ENCODE data around the gene PIH1D2. TPM values are rescaled to one million over a fixed set of nuclear protein-coding genes. Genes with fewer than 3 reads are reported as not detected.
"Not testable (repeated sequence)": the region's sequence is repeated elsewhere in the genome, so short reads cannot be mapped to it uniquely, and the experiment has no call there.

The PIH1D2 gene
- total RNA-seq, 1 experiment from 2014 or later, result 2.8 TPM

DNA sequence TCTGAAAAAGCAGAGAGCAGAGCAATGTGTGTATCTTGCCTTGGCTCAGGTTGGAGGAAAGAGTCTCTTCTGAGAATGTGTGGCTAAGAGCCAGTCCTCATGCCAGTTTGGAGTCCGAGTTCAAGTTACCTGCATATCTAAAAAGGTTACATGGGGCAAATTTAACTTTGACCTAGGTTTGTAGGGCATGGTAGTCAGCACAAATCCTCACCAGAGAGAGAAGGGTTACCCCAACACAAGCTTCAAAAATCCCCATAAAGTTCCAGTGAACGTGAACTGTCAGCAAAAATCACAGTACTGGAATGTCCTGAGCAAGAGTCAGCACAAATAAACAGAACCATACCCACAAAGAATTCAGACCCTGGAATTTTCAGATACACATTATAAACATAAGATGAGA, 26.6 kb upstream of the PIH1D2 start:
- Histone ChIP-seq H3K4me1 (ENCODE audit: insufficient read depth, low read length, poor library complexity, severe bottlenecking) (no peaks in the 10 kb centered on the region), H3K9me3 (ENCODE audit: low read depth, low read length, poor library complexity, severe bottlenecking) (no peaks in the 10 kb centered on the region), H3K36me3 (ENCODE audit: insufficient read depth, low read length, poor library complexity, severe bottlenecking) (peaks cover 10% of the 10 kb centered on the region), H3K4me3 (ENCODE audit: low read depth, low read length, poor library complexity, severe bottlenecking) (no peak overlapping the region), H3K27ac (ENCODE audit: low read depth, low read length, poor library complexity, severe bottlenecking) (no peak overlapping the region), H3K27me3 (replicated peaks; ENCODE audit: insufficient read depth, low read depth, low read length, poor library complexity) (no peaks in the 10 kb centered on the region)
- POLR2A ChIA-PET (ENCODE audit: low non-redundant PET), result no interaction called here
- TF ChIP-seq EZH2 (IDR thresholded peaks at IDR 0.05; ENCODE audit: borderline replicate concordance, low read depth, low read length, poor library complexity, severe bottlenecking), result no peak
- TF ChIP-seq, protein P1, sequence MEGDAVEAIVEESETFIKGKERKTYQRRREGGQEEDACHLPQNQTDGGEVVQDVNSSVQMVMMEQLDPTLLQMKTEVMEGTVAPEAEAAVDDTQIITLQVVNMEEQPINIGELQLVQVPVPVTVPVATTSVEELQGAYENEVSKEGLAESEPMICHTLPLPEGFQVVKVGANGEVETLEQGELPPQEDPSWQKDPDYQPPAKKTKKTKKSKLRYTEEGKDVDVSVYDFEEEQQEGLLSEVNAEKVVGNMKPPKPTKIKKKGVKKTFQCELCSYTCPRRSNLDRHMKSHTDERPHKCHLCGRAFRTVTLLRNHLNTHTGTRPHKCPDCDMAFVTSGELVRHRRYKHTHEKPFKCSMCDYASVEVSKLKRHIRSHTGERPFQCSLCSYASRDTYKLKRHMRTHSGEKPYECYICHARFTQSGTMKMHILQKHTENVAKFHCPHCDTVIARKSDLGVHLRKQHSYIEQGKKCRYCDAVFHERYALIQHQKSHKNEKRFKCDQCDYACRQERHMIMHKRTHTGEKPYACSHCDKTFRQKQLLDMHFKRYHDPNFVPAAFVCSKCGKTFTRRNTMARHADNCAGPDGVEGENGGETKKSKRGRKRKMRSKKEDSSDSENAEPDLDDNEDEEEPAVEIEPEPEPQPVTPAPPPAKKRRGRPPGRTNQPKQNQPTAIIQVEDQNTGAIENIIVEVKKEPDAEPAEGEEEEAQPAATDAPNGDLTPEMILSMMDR (conservative IDR thresholded peaks at IDR 0.05; ENCODE audit: low read depth, low read length), result no peak
- CTCF ChIA-PET, result no interaction called here
- no peak for DNase-seq (ENCODE audit: low spot score)
- intact Hi-C loops (cut with micrococcal nuclease; ENCODE audit: unreplicated experiment), result no loop called here
- BruUV-seq (replicated peaks), result no TSS peak

DNA sequence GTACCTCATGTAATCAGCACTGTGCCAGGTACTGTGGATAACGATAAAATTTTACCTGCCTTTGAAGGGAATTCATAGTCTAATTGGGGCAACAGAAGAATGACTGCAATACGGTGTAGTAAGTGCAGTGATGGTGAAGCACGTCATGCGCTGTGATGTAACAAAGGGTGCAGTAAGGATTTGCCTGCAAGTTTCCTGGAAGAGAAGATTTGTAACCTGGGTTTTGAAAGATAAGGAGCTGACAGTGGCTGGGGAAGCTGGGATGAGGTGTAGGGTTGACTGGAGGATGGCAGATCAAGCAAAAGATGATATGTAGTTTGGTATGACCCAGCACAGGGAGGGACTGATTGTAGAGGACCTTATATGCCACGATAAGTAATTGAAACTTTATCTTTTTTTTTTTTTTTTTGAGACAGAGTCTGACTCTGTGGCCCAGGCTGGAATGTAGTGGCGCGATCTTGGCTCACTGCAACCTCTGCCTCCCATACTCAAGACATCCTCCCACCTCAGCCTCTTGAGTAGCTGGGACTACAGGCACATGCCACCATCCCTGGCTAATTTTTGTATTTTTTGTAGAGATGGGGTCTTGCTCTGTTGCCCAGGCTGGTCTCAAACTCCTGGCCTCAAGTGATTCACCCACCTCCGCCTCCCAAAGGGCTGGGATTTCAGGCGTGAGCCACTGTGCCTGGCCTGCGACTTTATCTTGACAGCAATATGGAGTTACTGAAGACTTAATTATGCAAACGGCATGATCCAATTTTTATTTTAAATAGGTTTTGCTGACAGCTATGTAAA, 24.1 kb upstream of the PIH1D2 start:
- intact Hi-C loops (cut with micrococcal nuclease; ENCODE audit: unreplicated experiment), result no loop called here
- no TSS peak for BruUV-seq (replicated peaks)
- POLR2A ChIA-PET (ENCODE audit: low non-redundant PET), result interaction anchor here (0.6 kb wide), 1 partner anchor 1540 kb away, joined by 3 read pairs; no protein-coding TSS in a partner anchor
- no peak for DNase-seq (ENCODE audit: low spot score)
- Histone ChIP-seq H3K27me3 (replicated peaks; ENCODE audit: insufficient read depth, low read depth, low read length, poor library complexity) (no peaks in the 10 kb centered on the region), H3K4me3 (ENCODE audit: low read depth, low read length, poor library complexity, severe bottlenecking) (no peak overlapping the region), H3K27ac (ENCODE audit: low read depth, low read length, poor library complexity, severe bottlenecking) (no peak overlapping the region), H3K4me1 (ENCODE audit: insufficient read depth, low read length, poor library complexity, severe bottlenecking) (no peaks in the 10 kb centered on the region), H3K9me3 (ENCODE audit: low read depth, low read length, poor library complexity, severe bottlenecking) (no peaks in the 10 kb centered on the region), H3K36me3 (ENCODE audit: insufficient read depth, low read length, poor library complexity, severe bottlenecking) (peaks cover 31% of the 10 kb centered on the region)
- CTCF ChIA-PET, result no interaction called here
- TF ChIP-seq, protein P1 (conservative IDR thresholded peaks at IDR 0.05; ENCODE audit: low read depth, low read length), result no peak

DNA sequence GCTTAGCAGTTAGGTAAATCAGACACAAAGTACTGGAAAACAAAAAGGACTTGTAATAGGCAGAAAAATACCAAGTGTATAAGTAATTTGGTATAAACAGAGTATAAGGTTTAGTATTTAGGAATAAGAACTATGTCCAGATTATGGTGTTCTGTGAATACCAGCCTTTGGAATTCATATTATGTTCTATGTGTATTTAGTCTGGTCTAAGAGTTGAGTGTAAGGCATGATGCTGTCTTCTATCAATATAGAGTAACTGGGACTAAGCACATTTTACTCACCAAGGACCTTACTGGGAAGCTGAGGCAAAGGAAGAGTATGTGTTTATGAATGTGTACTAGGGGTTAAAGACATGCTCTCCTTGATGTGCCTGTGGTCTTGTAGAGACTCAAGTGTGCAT, 22.4 kb upstream of the PIH1D2 start:
- Histone ChIP-seq H3K27me3 (replicated peaks; ENCODE audit: insufficient read depth, low read depth, low read length, poor library complexity) (no peaks in the 10 kb centered on the region), H3K4me1 (ENCODE audit: insufficient read depth, low read length, poor library complexity, severe bottlenecking) (no peaks in the 10 kb centered on the region), H3K9me3 (ENCODE audit: low read depth, low read length, poor library complexity, severe bottlenecking) (no peaks in the 10 kb centered on the region), H3K27ac (ENCODE audit: low read depth, low read length, poor library complexity, severe bottlenecking) (no peak overlapping the region), H3K4me3 (ENCODE audit: low read depth, low read length, poor library complexity, severe bottlenecking) (no peak overlapping the region), H3K36me3 (ENCODE audit: insufficient read depth, low read length, poor library complexity, severe bottlenecking) (peaks cover 48% of the 10 kb centered on the region)
- no TSS peak for BruUV-seq (replicated peaks)
- POLR2A ChIA-PET (ENCODE audit: low non-redundant PET), result no interaction called here
- TF ChIP-seq, protein P1 (conservative IDR thresholded peaks at IDR 0.05; ENCODE audit: low read depth, low read length), result no peak
- no peak for TF ChIP-seq EZH2 (IDR thresholded peaks at IDR 0.05; ENCODE audit: borderline replicate concordance, low read depth, low read length, poor library complexity, severe bottlenecking)
- intact Hi-C loops (cut with micrococcal nuclease; ENCODE audit: unreplicated experiment), result no loop called here
- CTCF ChIA-PET, result interaction anchor here (0.7 kb wide), 1 partner anchor 17 kb away, joined by 4 read pairs; no protein-coding TSS in a partner anchor
- DNase-seq (ENCODE audit: low spot score), result no peak

DNA sequence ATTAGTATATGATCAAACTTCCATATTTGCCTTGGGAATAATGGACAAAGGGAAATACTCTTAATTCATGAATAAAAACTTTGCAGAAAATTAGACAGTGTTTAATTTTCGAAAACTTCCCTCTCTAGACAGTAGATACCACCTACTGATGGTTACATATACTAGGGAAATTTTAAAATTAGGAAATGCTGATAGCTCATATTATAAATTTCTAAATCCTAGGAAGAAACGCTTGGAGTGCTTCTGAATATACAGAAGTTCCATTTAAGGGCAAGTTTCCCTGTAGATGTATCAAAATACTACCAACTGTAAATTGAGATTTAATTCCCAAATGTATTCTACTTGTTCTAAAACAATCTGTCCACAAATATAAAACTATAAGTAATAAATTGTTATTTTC, 21.5 kb upstream of the PIH1D2 start:
- TSS peak; percentile 19 for BruUV-seq (replicated peaks)
- H3K9me3 ChIP-seq (ENCODE audit: low read depth, low read length, poor library complexity, severe bottlenecking); POLR2A ChIA-PET (ENCODE audit: low non-redundant PET); intact Hi-C loops (cut with micrococcal nuclease; ENCODE audit: unreplicated experiment); DNase-seq (ENCODE audit: low spot score); H3K27me3 ChIP-seq (replicated peaks; ENCODE audit: insufficient read depth, low read depth, low read length, poor library complexity); H3K4me1 ChIP-seq (ENCODE audit: insufficient read depth, low read length, poor library complexity, severe bottlenecking); CTCF ChIA-PET; H3K27ac ChIP-seq (ENCODE audit: low read depth, low read length, poor library complexity, severe bottlenecking); H3K4me3 ChIP-seq (ENCODE audit: low read depth, low read length, poor library complexity, severe bottlenecking): not testable (repeated sequence)
- H3K36me3 ChIP-seq (ENCODE audit: insufficient read depth, low read length, poor library complexity, severe bottlenecking), result peaks cover 57% of the 10 kb centered on the region

Measured in A673 (cell line).